Stimulated activated CD4-positive, alpha-beta T cell treated with anti-CD3 and anti-CD28 coated beads, Interleukin-15, amount 100 ng/mL, for 1 hour (primary cell): ENCODE measurements around the gene SLFN14.
A peak's percentile ranks its signal among the peaks of the same experiment; 100 is the strongest.
"Not testable (repeated sequence)": the region's sequence is repeated elsewhere in the genome, so short reads cannot be mapped to it uniquely, and the experiment has no call there.

Experiments
- DNase-seq, 2 donors: peaks; one replicate each; pipeline ENCODE4 v3.0.0-alpha.2; 2020; ENCODE audit warnings: low read depth in 1 of 2, low spot score in 1 of 2

The SLFN14 gene

DNA sequence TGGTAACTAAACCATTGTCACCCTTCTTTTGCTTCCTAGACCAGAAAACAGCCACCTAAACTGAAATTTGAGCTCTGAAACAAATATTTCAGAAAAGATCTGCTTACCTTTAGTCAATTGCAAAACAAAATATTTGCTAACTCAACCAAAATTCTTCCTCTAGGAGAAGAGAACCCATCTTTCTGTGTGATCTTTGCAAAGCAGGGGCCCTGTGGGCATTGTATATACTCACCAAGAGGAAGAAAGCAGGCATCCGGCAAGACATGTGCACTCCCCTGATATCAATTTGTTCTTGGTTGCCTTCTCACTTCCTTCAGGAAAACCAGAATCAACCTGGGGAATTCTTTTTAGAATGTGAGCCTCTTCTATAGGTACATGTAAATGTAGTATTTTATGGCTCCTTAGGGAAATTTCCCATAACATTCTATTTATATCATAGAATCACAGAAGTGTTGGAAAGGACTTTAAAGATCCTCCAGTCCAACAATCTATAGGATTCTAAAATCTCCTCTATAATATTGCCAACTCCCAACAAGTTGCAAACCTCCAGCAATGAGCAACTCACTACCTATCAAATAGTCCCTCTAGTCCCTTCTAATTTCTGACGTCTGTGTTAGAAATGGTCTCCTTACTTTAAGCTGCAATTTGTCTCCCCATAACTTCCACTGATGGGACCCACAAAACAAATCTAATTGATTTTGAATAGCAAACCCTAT is 966 bp downstream of the SLFN14 start:
- no peak for DNase-seq

DNA sequence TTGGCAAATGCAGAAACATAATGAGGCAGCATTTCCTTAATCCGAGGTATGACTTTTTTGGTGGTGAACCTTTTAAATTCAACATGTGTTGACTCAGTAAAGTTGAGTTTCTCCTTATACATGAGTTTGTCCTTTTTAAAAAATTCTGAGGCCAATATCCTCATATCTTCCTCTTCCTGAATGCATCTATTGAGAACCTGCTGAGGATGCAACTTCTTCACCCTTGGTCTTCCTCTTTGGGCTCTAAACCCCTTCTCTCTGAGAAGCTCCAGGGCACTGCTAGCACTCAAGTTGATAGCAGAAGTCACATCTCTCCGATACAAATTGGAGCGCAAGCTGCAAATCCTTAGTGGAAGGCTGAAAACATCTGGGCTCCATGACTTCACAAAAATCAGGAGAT is 3.3 kb downstream of the SLFN14 start:
- no peak for DNase-seq

DNA sequence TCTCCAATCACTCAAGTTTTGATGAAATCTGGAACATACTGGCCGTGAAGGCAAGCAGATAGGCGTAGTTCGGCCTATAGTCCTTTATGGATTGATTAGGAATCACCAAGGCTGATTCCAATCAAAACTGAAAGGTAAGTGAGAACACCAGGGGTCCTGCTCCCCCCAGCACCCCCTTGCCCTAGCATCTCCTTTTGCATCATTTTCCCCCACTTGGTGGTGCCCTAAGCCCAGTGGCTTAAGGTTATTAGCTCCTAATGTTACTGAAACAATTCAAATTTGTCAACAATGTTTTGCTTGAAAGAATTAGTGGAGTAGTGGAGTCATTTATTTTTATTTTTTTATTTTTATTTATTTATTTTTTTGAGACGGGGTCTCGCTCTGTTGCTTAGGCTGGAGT is 4.9 kb downstream of the SLFN14 start:
- no peak for DNase-seq

DNA sequence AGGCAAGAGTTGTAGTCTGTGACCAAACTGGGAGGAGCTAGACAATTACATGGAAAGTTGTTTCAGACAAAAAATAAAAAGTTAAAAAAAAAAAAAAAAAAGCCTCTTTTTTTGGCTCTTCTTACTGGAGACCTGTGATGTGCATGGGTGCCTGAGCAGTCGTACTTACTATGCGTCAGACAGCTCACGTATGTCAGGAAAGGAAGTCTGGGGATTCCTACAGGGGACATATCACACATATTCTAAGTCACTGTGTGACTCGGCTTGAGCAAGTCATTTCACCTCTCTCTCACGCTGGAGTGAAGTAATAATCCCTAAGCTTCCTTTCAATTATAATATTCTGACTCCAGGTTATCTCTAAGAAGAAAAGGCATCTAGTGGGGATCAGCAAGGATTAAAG is 6.0 kb downstream of the SLFN14 start:
- DNase-seq, result no peak

DNA sequence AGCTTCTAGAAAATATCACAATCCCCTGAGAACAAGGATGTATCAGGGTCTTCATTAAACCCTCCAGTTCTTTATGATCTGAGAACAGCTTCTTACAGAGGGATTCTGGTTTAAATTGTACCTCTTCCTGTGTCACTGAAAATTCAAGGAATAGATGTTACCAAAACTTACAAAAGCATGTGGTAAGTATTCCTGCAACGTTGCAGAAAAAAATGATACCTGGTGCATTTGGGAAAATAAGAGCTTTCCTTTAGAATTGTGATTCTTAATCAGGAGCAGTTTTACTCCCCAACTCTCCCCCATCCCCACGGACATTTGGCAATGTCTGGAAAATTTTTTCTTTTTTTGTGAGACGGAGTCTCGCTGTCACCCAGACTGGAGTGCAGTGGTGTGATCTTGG is 7.3 kb downstream of the SLFN14 start:
- no peak for DNase-seq

DNA sequence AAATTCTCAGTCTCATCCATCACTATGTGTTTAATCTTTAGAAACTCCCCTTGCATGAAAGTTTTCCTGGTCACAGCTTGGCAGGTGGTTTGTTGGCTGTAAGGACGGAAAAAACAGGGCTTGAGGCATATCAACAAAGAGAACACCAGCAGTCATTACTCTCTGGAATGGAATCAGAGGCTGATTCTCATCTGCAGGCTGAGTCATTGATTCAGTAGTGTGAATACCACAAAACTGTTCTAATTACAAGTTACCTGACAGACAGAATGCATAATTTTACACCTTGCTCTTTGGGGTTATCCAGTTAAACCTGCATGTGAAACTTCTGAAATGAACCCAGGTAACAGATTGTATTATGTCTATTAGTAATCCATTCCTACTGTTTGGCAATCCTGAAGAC is 11.6 kb downstream of the SLFN14 start:
- no peak for DNase-seq

DNA sequence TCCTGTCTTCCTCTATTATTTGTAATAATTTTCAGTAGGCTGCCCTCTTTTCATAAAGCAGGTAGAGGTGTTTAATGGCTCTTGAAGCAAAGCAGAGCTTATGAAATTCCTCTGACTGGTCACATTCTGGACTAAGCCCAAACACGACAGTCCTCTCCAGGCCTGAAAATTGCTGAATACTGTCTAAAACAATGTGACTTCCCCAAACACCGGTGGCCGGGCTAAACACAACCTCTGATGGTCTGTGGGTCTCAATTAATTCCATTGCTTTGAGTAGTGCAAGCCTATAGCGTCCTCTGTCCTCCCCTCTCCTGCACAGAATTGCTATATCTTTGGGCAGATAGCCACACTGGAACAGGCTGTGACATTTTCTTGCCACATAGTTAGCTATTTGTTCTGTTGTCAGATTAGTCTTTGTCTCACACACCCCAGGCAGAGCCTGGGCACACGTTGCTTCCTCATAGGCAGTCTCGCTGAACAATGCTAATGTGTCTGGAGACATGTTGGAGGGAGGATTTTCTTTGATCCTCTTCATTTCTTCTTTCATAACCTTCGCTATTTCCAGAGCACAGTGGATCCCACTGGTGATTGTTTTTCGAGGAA is 12.3 kb downstream of the SLFN14 start:
- DNase-seq, result no peak

DNA sequence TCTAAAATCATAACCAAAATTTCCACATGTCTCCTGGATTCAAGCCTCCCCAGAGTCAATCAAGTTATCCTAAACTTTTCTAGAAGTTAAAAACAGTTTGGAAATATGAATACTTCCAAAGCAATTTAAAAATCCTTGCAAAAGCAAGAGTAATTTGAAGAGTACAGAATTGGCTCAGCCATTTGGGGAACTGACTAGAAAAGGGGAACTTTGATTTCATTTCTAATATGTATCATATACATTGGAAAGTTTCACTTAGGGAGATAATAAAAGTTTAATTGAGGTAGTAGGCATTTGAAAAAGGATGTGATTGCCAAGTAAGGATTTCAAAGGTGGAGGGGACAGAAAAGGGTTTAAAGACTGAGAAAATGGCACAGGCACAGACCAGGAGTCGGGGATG is 14.1 kb downstream of the SLFN14 start:
- no peak for DNase-seq

DNA sequence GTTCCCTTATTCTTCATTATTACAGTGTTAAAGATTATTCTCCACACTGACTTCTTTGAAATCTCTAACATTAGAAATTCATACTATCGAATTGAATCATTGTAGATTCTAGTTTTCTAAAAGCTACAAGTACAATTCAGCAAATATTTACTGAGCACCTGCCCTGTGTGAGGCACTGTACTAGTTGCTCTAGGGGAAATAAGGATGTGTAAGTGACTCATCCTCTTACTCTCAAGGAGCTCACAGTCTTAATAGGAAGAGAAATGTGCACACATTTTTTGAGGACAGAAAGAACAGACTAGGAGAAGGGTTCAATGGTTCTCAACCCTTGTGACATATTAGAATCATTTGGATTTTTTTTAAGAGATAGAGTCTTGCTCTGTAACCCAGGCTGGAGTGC is 15.5 kb downstream of the SLFN14 start:
- no peak for DNase-seq

DNA sequence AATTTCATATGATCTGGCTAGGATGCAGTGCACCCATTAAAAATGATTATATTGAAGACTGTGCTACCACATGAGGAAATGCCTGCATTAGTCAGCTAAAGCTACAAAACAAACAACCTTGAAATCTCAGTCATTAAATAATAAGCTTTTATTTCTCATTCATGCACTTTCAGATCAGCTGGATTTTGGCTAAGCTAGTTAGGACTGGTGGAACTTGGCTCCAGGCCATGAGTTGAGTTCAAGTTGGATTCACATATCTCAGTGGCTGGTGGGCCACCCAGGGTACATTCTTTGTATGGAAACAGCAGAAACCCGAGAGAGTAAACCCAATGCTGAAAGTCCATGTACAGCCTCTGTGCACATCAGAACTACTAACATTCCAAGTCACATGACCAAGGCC is 16.8 kb downstream of the SLFN14 start:
- DNase-seq, result no peak

DNA sequence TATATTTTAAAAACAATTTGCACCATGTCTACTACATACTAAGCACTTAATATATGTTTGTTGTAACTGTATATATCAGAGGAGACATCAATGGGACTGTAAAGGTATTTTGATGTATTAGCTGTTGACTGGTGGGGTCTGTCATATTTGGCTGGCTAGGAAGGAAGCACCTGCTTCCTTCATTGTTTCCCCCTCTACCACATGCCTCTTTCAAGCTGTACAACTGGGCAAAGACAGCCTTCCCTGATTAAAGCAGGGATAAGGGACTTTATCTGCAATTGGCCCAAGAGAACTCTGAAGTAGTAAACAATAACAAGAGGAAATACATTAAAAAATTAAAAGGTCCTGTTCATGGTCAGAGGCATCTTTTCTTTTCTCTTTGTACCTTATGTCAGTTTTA is 17.6 kb downstream of the SLFN14 start:
- no peak for DNase-seq

DNA sequence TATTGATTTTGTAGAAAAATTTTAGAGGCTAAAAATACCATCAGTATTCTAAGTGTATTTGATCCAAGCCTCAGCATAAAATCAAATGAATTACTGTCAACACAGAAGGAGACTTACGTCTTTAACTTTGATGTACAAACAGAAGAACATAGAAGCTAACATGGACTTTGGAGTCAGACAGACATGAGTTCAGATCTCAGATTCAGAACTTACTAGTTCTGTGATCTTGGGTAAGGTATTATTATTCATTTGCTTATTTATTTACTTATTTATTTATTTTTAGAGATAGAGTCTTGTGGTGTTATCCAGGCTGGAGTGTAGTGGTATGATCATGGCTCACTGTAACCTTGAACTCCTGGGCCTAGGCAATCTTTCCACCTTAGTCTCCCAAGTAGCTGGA is 19.2 kb downstream of the SLFN14 start:
- no peak for DNase-seq

DNA sequence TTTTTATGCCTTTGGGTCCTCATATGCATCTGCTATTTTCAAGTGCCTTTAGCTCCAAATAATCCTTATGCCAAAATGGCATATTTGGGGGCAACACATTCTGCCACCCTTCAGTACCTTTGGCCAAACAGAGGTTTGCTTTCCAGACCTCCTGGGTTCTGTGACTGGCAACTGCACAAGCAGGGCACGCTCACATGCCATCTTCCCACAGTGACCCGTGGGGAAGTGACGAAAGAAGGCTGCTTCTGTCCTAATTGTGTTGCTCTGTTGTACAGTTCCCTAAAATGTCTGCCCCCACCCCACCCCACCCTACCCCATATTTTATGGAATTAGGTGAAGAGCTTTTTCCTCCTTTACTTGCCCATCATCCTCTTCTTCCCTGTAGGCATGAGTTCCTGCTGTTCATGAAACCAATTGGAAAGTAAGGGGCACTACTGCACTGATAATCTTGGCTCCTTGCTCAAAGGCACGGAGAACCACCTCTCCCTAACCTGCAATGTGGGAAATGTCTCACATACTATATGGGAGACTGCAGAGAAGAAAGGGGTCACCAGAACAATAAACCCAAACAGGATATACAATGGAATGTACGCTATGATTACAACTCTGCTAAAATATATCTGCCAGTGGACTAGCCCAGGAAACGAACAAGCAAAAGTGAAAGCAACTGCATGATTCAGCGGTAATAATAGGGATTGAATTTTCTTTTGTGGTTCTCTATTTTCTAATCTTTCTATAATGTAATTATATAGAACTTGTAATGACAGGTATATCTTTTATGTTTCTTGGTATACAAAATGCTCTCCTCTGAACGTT is 19.8 kb downstream of the SLFN14 start:
- peak in 1 of 2 donors; percentile 15 for DNase-seq

DNA sequence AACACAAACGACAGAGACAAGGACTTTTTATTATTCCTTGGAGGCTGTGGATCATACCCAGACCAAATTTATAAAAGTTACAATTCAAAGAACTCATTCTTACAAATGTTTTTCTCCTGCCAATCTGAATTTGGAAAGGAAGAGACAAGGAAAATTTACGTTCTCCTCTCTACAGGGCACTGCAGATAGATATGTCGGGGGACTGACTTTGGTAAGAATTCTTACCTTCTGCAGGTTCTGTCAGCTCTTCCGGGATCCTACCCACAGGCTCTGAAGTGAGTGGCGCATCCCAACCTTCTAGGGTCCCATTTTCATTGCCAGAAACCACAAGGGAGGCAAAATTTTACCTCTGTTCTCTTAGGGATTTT is 21.0 kb downstream of the SLFN14 start:
- no peak for DNase-seq

DNA sequence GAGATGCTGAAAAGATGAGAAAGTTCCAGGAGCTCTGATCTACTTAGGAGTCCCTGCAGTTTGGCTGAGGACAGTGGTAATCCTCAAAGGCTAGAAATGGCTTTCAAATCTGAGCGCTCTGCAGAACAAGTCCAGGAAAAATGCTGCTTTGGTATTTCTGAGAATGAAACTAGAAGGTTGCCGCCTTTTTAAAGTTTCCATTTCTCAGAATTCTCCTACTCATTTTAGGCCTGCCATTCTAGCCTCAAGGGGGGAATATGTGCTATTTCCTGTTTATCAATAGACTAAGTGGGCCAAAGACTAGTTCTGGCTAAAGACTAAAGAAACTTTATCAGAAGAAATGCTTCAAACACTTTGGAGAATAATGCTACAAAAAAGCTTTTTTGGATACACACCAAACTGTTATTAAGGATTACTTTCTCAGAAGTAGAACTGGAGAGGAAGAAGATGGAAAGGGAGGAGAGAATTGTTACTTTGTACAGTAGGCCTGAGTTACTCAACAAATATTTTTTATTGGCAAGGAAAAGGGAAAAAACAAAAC is 22.9 kb downstream of the SLFN14 start, which contains the start of gene SLFN12L:
SLFN12L (minus strand) TSS at position 78 of the 541 bp plus-strand sequence. CDS start 15,314 bp downstream, outside the sequence.
- DNase-seq, result no peak

DNA sequence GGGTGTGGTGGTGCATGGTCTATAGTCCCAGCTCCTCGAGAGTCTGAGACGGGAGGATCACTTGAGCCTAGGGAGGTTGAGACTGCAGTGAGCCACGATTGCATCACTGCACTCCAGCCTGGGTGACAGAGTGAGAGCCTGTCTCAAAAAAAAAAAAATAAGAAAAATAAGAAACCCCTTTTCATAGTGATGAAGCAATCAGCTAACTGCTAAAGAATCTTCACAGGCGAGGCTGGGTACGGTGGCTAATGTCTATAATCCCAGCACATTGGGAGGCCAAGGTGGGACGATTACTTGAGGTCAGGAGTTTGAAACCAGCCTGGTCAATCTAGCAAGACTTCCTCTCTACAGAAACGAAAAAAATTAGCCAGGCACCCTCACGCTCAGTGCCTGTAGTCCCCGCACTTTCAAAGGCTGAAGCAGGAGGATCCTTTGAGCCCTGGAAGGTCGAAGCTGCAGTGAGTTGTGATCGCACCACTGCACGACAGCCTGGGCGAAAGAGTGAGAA is 23.9 kb downstream of the SLFN14 start:
- no peak for DNase-seq

DNA sequence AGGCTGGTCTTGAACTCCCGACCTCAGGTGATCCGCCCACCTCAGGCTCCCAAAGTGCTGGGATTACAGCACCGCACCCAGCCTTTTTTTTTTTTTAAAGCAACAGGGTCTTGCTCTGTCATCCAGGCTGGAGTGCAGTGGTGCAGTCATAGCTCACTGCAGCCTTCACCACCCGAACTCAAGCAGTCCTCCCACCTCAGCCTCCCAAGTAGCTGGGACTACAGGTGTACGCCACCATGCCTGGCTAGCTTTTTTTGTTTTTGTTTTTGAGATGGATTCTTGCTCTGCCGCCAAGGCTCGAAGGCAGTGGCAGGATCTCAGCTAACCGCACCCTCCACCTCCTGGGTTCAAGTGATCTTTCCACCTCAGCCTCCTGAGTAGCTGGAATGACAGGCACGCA is 25.2 kb downstream of the SLFN14 start:
- DNase-seq, result not testable (repeated sequence)

DNA sequence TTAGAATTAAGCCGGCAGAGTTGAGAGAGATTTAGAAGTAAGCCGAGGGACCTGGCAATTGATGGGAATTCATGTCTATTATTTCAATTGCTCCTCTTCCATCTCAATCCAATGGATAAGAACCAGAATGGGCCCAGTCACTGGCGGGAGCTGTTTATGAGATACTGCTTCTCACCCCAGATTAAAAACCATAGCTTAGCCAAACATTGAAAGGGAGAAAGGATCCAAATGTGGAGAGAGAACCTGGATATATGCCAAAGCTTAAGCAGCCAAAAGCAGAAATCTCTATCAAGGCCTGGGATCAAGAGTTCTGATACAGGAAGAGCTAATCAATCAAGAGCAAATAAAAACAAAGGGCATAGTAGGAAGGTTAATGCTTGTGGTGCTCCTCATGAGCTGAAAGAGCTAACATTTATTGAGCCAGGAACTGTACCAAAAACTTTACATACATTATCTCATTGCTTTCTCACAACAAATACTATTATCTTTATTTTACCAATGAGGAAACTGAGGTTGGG is 26.0 kb downstream of the SLFN14 start:
- no peak for DNase-seq

DNA sequence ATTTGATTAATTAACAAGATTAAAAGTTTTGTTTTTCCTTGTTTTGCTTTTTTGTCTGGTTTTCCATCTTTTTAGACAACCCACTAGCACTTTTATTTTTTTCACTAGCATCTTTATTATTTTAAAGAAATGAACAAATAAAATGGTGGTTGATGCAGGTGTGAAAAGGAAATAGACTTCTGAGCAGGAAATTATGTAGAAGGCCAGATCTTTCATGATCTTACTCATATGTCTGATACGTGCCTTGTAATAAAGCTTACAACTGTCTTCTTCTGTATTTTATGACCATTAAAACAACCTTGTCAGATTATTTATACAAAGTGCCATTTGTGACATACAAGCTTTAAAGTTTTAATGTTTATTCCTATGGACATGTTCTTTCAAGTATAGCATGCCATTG is 29.5 kb downstream of the SLFN14 start:
- no peak for DNase-seq

DNA sequence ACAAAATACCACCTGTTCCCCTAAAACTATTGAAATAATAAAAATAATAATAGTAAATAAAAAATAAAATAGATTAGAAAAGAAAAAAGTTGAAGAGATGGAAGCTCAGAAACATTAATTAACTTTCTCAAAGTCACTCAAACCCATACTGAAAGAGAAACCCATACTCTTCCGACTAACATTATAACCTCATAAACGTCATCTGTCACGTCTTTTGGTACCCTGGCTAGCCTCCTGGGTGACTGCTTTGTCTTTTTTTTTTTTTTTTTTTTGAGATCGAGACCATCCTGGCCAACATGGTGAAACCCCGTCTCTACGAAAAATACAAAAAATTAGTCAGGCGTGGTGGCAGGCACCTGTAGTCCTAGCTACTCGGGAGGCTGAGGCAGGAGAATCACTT is 30.8 kb downstream of the SLFN14 start:
- no peak for DNase-seq

DNA sequence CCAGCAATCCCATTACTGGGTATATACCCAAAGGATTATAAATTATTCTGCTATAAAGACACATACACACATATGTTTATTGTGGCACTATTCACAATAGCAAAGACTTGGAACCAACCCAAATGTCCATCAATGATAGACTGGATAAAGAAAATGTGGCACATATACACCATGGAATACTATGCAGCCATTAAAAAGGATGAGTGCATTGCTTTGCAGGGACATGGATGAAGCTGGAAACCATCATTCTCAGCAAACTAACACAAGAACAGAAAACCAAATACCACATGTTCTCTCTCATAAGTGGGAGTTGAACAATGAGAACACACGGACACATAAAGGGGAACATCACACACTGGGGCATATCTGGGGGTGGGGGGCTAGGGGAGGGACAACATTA is 31.3 kb downstream of the SLFN14 start:
- DNase-seq, result not testable (repeated sequence)

DNA sequence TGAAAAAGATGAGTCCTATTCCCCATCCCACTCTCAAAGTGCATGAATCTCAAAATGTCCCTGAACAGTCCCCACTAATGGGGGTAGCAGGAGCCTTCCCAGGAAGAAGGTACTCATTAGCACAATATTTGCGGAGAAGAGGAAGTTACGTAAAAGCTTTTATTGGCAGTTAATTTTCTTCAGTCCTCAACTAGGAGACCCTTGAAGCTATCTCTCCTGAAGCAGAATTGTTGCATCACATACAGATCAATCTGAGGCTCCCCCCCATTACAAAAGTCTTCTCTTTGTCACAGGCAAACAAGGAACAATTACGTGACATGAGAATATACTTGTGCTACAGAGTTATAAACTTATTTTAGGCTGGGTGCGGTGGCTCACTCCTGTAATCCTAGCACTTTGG is 37.3 kb downstream of the SLFN14 start:
- no peak for DNase-seq
